ENCODE data around the gene SPRR2A.
"Not testable (repeated sequence)": the region's sequence is repeated elsewhere in the genome, so short reads cannot be mapped to it uniquely, and the experiment has no call there.

SPRR2A gene

DNA sequence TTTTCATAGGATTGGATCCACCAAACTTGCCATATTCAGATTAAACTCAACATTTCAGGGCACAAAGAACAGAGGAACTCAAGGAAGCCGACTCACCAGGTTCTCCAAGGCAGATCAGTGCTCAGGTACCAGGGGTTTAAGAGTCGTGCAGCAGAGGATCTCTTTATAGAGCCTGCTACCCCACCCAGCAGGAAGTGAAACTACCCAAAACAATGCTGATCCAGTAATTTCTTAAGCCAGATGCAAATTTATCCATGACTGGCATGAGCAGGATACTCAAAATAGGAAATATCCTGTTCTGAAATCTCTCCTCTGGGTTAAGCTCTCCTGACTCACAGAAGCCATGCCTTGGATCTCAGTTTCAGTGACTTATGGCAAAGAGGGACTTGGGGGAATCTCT lies at the start of gene SPRR2A:
Gene SPRR2A (minus strand): TSS at position 138 of the 400 bp plus-strand sequence. CDS start 777 bp downstream, outside the sequence.
- no peak for DNase-seq

DNA sequence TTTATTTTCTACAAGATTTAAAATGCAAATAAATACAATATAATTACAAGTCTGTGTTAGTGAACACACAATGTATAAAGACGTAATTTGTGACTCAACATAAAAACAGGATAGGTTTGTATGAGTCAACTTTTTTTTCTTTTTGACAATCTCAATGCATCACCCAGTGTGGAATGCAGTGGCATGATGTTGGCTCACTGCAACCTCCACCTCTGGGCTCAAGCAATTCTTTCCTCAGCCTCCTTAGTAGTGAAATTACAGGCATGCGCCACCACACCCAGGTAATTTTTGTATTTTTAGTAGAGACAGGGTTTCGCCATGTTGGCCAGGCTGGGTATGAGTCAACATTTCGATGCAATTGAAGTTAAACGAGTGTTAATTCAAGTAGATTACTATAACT lies 42.9 kb upstream of the SPRR2A start:
- no peak for DNase-seq

DNA sequence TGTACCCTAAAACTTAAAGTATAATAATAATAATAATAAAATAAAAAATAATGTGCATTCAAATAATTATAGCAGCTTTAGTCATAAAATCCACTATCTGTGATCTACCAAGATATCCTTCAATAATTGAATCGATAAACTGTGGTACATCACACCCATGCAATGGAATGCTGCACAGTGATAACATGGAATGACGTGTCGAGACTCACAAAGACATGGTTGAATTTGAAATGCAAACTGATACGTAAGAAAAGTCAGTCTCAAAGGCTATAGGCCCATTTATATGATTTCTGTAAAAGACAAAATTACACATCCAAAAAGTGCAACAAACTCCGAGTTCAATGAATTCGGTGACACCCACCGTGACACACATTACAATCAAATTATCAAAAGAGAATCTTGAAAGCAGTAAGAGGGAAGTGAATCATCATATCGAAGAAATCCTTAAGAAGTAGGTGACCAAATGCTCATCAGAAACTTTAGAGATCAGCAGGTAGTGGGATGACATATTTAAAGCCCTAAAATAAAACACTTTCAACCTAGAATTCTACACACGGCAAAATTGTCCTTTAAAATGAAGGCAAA lies 42.2 kb upstream of the SPRR2A start:
- DNase-seq, result no peak

DNA sequence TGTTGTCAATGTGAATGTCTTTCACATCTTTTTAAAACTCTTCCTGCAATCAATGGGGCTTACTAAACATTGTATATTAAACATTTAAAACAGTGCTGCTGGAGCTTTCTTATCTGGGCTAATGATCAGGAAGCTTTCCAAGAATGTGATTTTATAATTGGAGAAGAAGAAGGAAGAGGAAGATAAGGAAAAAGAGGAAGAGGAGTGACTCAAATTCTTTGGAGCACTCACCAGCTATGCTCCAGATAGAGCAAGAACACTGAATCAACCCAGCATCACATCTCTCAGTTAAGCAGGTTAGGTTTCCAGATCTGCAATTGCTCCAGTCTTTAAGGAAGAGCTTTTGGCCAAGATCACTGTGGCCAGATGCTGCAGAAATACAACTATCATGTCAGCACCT lies 38.5 kb upstream of the SPRR2A start:
- DNase-seq, result no peak

DNA sequence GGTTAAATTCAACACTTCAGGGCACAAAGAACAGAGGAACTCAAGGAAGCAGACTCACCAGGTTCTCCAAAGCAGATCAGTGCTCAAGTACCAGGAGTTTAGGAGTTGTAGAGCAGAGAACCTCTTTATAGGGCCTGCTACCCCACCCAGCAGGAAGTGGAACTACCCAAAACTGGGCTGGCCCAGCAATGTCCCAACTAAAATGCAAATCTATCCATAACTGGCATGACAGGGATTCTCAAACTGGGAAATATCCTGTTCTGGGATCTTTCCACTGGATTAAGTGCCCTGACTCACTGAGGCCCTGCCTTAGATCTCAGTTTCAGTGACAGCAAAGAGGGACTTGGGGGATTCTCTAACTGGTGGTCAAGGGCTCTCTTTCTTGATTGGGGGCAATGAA lies 37.1 kb upstream of the SPRR2A start, which contains the start of gene SPRR2E:
Gene SPRR2E (minus strand): TSS at position 101 of the 400 bp plus-strand sequence. CDS start 775 bp downstream, outside the sequence.
- DNase-seq, result no peak

DNA sequence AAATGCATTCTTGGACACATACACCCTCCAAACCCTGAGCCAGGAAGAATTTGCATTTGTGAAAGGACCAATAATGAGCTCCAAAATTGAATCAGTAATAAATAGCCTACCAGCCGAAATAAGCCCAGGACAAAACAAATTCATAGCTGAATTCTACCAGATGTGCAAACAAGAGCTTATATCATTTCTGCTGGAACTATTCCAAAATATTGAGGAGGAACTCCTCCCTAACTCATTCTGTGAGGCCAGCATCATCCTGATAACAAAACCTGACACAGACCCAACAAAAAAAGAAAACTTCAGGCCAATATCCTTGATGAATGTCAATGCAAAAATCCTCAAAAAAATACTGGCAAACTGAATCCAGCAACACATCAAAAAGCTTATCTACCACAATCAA lies 30.3 kb upstream of the SPRR2A start:
- no peak for DNase-seq

DNA sequence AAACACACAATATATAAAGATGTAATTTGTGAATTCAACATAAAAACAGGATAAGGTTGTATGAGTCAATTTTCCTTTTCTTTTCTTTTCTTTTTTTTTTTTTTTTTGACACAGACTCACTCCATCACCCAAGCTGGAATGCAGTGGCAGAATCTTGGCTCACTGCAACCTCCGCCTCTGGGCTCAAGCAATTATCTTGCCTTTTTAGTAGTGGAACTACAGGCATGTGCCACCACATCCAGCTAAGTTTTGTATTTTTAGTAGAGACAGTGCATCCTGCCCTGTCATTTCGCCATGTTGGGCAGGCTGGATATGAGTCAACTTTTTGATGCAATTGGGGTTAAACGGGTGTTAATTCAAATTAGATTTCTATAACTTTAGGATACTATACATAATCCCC lies 24.4 kb upstream of the SPRR2A start:
- DNase-seq, result no peak

DNA sequence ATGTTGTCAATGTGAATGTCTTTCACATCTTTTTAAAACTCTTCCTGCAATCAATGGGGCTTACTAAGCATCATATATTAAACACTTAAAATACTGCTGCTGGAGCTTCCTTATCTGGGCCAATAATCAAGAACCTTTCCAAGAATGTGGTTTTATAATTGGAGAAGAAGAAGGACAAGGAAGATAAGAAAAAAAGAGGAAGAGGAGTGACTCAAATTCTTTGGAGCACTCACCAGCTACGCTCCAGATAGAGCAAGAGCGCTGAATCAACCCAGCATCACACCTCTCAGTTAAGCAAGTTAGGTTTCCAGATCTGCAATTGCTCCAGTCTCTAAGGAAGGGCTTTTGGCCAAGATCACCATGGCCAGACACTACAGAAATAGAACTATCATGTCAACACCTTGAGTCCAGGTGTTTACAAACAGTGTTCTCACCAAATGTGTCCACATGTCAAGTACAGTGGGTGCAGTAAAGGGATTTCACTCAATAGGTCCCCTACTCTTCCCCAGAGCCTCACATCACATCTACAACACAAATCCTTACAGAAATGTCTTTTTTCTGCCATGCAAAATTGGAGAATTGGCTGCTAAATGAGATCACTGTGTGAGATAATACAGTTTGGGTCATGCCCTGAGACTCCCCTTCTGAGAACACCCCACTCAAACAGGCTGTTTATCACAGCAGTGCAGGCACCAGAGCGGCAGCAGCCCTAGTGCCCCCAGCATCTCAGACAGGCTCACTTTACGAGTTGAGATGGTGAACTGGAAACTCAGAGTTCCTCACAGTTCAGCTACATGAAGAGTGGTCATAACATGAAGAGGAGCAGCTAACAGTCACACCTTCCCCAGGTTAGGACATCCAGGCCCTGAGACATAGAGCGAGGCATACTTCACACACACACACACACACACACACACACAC lies 15.8 kb upstream of the SPRR2A start:
- DNase-seq, result no peak

DNA sequence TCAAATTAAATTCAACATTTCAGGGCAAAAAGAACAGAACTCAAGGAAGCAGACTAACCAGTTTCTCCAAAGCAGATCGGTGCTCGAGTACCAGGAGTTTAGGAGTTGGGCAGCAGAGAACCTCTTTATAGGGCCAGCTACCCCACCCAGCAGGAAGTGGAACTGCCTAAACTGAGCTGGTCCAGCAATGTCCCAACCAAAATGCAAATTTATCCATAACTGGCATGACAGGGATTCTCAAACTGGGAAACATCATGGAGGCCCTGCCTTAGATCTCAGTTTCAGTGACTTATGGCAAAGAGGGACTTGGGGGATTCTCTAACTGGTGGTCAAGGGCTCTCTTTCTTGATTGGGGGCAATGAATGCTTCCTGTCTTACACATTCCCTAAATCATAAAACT lies 14.2 kb upstream of the SPRR2A start, which contains the start of gene SPRR2B:
Gene SPRR2B (minus strand): TSS at position 101 of the 400 bp plus-strand sequence. CDS start 772 bp downstream, outside the sequence.
- no peak for DNase-seq

DNA sequence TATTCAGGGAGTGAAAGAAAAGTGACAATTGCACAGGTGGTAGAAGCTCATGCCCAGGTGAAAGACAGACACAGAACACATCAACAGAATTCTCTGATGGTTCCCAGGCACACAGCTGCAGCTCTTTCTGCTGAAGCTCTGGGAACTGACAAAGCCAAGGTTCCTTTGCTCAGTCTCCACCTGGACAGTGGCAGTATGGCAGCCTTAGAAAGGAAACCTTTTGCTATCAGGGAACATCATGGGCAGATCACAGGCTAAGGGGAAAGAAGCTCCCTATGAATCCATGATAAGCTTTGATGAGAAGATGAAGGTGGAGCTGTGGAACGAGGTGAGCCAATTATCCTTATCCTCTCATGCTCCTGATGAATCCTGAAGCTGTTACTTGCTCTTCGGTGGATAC lies 12.9 kb upstream of the SPRR2A start:
- DNase-seq, result no peak

DNA sequence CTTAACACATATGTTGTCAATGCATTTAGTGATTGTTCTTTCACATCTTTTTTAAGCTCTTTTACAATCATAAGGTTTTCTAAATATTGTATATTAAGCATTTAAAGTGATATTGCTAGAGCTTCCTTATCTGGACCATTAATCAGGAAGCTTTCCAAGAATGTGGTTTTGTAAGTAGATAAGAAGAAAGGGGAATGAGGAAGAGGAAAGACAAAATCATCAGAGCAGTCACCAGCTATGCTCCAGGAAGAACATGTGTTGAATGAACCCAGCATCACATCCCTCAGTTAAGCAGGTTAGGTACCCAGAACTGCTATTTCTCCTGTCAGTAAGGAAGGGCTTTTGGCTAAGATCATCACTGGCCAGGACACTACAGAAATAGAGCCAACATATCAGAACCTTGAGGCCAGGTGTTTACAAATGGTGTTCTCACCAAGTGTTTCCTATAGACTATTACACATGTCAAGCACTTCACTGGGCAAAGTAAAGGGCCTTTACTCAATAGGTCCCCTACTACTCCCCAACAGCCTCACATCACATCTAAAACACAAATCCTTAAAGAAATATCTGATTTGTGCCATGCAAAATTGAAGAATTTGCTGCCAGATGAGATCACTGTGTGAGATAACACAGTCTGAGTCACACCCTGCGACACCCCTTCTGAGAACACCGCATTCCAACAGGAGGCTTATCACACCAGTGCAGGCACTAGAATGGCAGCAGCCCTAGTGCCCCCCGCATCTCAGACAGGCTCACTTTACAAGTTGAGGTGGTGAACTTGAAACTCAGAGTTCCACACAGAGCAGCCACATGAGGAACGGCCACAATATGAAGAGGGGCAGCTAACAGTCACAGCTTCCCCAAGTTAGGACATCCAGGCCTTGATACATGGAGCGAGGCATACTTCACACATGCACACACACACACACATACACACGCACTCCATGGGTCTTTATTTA lies 1.8 kb upstream of the SPRR2A start:
- no peak for DNase-seq

DNA sequence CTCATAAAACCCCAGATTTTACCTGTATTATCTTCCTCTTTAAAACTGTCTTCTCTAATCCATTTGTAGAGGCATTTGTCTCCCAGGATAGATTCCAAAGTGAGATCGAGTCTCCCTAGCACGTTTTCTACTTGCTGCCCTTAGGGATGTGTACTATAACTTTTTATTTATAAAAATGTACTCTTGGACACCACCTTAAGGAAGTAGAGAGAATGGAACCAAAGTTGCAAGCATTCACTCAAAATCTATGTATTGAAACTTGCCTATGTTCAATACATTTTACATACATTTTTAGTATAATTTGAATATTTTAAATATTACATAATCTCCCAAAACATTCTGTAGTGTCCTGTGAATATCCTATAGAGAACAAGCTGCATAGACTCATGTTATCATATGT lies 842 bp upstream of the SPRR2A start:
- DNase-seq, result no peak

DNA sequence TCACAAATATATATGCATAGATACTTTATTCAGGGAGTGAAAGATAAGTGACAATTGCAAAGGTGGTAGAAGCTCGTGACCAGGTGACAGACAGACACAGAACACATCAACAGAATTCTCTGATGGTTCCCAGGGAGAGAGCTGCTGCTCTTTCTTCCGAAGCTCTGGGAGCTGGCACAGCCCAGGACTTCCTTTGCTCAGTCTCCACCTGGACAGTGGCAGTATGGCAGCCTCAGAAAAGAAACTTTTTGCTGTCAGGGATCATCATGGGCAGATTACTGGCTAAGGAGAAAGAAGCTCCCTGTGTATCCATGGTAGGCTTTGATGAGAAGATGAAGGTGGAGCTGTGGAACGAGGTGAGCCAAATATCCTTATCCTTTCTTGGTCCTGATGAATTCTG lies 1.2 kb downstream of the SPRR2A start:
- not testable (repeated sequence) for DNase-seq

DNA sequence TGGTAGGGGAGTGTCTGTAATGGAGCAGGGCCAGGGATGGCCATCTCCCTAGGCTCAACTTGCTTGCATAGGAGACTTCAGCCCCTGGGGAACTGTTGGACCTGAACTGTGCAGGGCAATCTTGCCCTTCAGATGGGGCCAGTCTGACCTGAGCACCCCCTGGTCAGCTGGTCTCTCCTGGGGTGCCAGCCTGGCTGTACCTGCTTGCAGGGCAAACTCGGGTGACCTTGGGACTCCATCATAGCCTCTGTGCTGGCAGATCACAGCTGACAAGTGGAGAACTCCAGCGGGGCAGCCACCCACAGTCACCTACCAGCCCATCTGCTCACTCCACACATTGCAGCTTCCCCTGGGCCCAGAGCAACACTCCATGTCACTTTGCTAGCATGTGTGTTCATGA lies 8.1 kb downstream of the SPRR2A start:
- DNase-seq, result no peak

DNA sequence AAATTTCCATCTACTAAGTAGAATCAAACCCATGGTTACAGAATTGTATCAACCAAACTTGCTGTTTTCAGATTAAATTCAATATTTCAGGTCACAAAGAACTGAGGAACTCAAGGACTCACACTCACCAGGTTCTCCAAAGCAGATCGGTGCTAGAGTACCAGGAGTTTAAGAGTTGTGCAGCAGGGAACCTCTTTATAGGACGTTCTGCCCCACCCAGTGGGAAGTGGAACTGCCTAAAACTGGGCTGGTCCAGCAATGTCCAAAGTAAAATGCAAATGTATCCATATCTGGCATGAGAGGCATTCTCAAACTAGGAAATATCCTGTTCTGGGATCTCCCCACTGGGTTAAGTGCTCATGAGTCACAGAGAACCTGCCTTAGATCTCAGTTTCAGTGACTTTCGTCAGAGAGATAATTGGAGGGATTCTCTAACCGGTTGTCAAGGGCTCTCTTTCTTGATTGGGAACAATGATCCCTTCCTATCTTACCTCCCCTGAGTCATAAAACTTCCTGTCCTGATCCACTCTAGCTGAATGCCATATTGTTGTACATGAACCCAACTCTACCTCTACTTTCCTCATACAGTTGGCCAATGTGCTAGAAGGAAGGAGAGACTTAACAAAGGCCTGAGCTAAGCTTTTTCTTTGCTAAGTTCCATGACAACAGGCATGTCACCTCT lies 16.2 kb downstream of the SPRR2A start, which contains the start of gene SPRR2D:
Gene SPRR2D (minus strand): TSS at position 171 of the 682 bp plus-strand sequence. CDS start 774 bp downstream, outside the sequence.
- DNase-seq, result no peak

DNA sequence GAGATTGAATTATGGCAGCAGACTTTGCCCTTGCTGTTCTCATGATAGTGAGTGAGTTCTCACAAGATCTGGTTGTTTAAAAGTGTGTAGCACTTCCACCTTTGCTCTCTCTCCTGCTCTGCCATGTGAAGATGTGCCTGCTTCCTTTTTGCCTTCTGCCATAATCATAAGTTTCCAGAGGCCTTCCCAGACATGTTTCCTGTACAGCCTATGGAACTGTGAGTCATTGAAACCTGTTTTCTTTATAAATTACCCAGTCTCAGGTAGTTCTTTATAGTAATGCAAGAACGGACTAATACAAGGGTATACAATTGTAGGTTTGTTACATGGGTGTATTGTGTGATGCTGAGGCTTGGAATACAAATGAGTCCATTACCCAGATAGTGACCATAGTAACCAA lies 22.1 kb downstream of the SPRR2A start:
- no peak for DNase-seq

DNA sequence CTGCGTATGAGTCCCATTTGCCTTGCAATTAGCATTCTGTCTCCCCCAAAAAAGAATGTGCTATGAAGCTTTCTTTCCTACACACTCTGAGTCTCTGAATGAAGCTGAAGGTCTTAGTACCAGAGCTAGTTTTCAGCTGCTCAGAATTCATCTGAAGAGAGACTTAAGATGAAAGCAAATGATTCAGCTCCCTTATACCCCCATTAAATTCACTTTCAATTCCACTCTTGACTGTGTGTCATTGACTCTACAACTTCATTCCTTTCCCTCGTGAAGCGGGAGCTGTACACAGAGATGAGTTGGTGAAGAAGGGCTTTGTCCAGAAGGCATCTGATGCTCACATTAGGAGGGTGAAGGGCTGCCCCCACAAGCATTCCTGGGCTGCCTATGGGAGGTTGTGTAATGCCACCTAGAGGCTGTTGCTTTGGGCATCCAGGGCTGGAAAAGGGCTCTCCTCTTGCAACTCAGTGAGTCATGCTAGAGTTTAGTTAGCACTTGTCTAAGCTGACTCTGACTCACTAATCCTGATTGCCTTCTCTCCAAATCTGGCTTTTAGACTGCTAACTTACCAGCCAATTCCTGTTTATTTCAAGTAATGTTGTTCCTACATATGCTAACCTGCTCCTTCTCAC lies 24.5 kb downstream of the SPRR2A start:
- no peak for DNase-seq

DNA sequence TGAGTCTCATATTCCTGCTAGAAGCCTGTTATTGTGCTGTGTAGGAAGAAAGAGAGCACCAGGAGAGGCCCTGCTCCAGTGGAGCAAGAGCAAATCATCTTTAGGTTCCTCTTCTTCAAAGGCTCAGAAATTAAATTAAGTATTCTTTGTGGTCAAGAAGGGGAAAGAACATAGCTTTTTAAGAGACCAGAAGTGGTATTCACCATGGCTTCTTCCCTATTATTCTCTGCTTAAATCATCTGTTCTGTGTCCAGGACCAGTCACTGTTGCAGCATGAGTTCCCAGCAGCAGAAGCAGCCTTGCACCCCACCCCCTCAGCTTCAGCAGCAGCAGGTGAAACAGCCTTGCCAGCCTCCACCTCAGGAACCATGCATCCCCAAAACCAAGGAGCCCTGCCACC lies 25.2 kb downstream of the SPRR2A start:
- no peak for DNase-seq

DNA sequence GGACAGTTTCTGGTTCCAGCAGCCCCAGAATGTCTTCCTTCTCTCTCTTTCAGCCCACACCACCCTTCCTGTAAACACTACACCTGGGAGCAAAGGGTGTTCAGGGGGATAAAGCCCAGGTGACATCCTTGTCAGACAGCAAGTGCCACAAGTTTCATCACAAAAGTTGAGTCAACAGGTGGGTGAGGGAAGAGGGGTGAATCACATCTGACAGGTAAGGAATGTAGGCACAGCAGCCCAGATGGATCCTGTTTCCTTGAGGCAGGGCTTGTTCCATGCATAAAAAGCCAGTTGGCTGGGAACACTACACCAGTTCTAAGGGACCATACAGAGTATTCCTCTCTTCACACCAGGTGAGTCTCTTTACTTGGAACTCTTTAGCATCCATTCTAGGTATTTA lies 26.4 kb downstream of the SPRR2A start, which contains the start of gene SPRR1B:
Gene SPRR1B (plus strand): TSS at position 309 of the 400 bp plus-strand sequence. CDS start 1,143 bp downstream, outside the sequence.
- DNase-seq, result no peak

DNA sequence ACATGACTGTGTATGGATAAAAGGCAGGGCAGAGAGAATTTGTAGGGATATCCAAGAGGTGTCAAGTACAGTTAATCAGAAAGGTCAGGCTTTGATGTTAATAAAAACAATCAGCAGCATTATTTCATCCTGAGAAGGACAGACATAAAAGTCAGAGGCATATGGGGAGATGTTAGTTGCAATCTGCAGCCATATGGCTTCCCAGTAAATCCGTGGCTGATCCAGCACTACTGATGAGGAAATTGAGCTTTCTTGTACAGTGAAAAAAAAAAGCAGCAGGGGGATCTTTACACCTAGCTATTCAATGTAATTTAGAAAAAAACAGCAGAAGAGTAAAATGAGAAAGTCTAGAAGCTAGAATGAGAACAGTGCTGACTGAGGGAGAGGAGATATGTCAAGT lies 28.5 kb downstream of the SPRR2A start:
- DNase-seq, result no peak

DNA sequence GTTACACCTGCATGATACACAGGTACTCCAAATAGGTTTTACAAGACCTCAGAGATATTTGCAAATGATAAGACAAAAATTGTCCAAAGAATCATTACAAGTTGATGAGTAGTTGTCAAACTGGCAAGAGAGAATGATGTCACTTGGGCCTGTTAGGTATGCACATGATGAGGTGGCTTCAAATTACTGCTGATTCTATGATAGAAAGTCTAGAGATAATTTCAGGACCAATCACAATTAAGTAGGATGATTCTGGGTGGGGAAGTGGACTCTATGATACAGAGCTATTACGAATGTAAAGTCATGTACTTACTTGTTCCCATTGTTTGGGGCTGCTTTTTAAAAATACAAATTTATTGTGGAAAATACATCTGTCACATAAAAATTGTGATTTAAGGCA lies 31.5 kb downstream of the SPRR2A start:
- DNase-seq, result no peak

DNA sequence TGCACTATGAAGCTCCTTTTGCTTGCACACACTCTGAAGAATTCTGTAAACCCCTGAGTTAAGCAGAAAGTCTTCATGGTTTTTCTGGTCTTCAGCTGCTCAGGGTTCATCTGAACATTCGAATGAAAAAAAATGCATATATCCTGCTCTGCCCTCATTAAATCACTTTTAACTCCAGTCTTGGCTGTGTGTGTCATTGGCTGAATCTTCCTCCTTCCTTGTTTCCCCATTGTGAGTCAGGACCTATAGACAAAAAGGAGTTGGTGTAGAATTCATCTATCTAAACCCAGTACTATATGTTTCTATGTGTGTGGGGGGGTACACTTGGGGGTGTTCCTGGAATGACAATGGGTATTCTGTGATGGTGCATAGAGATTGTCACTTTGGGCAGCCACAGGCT lies 32.9 kb downstream of the SPRR2A start:
- DNase-seq, result no peak
